Stimulated activated naive B cell treated with anti-CD40 and anti-IgM and Interleukin-4, amounts not matched to agents 10 μg/mL and 1 μg/mL and 100 μg/mL, for 72 hours (primary cell): Measurements from ENCODE around the gene SOBP.
A peak's percentile ranks its signal among the peaks of the same experiment; 100 is the strongest.
"Not testable (repeated sequence)": the region's sequence is repeated elsewhere in the genome, so short reads cannot be mapped to it uniquely, and the experiment has no call there.

Experiments used
- ATAC-seq, 2 donors: fragments of 150-1000 bp; cut with Tn5 transposase; replicated peaks; 2 replicates each; pipeline ENCODE4 v1.10.0; 2021; ENCODE audit warnings: moderate library complexity in 1 of 2
- DNase-seq: peaks from one replicate; pipeline ENCODE4 v3.0.0; 2021
- H3K27ac Mint-ChIP-seq: one replicate; pipeline ENCODE4 v1.8.0; 2022; ENCODE audit warnings: mild to moderate bottlenecking, mixed read lengths
- H3K27me3 Mint-ChIP-seq, 2 donors: one replicate each; pipeline ENCODE4 v1.8.0; 2022; ENCODE audit warnings: mixed read lengths in 2 of 2
- H3K36me3 Mint-ChIP-seq, 2 donors: one replicate each; pipeline ENCODE4 v1.8.0; 2022; ENCODE audit warnings: mixed read lengths in 2 of 2, mild to moderate bottlenecking in 1 of 2
- H3K4me1 Mint-ChIP-seq, 2 donors: one replicate each; pipeline ENCODE4 v1.8.0; 2022; ENCODE audit warnings: mixed read lengths in 2 of 2, mild to moderate bottlenecking in 1 of 2
- H3K4me3 Mint-ChIP-seq, 2 donors: one replicate each; pipeline ENCODE4 v1.8.0; 2022; ENCODE audit warnings: mild to moderate bottlenecking in 2 of 2, mixed read lengths in 2 of 2, moderate library complexity in 1 of 2
- H3K9me3 Mint-ChIP-seq, 2 donors: one replicate each; pipeline ENCODE4 v1.8.0; 2022; ENCODE audit warnings: mixed read lengths in 2 of 2, mild to moderate bottlenecking in 1 of 2

The SOBP gene

GRCh38 chr6:107520706-107521105 lies 30.8 kb downstream of the SOBP start:
- H3K9me3 Mint-ChIP-seq, DNase-seq, H3K4me3 Mint-ChIP-seq, ATAC-seq, H3K27ac Mint-ChIP-seq: not testable (repeated sequence)
- H3K4me1 Mint-ChIP-seq = peaks cover 7 to 15% of the 10 kb centered on the region in 2 donors
- H3K36me3 Mint-ChIP-seq = peaks cover 9 to 13% of the 10 kb centered on the region in 2 donors
- peaks cover 0 to 12% of the 10 kb centered on the region in 2 donors for H3K27me3 Mint-ChIP-seq

- Mint-ChIP-seq H3K36me3 (peaks cover 2 to 10% of the 10 kb centered on the region in 2 donors), H3K4me3 (no peak overlapping the region), H3K9me3 (no peaks in the 10 kb centered on the region), H3K27ac (peak overlapping the region; percentile 15), H3K4me1 (peaks cover 7 to 15% of the 10 kb centered on the region in 2 donors), H3K27me3 (peaks cover 4 to 15% of the 10 kb centered on the region in 2 donors)
- DNase-seq = no peak
- ATAC-seq = peak in 1 of 2 donors; percentile 28
These were observed 33.3 kb downstream of the SOBP start for GRCh38 chr6:107523054-107523791.

GRCh38 chr6:107523794-107524193 lies 33.9 kb downstream of the SOBP start:
- DNase-seq = peak; percentile 5
- Mint-ChIP-seq H3K9me3 (no peaks in the 10 kb centered on the region), H3K4me3 (no peak overlapping the region), H3K4me1 (peaks cover 7 to 15% of the 10 kb centered on the region in 2 donors), H3K27me3 (peaks cover 4 to 15% of the 10 kb centered on the region in 2 donors), H3K36me3 (peaks cover 2 to 10% of the 10 kb centered on the region in 2 donors), H3K27ac (peak overlapping the region; percentile 15)
- peak; percentile 94 to 95 for ATAC-seq

GRCh38 chr6:107524626-107525025 lies 34.7 kb downstream of the SOBP start:
- Mint-ChIP-seq H3K27ac (no peak overlapping the region), H3K9me3 (no peaks in the 10 kb centered on the region), H3K4me3 (no peak overlapping the region), H3K27me3 (peaks cover 4 to 15% of the 10 kb centered on the region in 2 donors), H3K36me3 (peaks cover 2 to 10% of the 10 kb centered on the region in 2 donors), H3K4me1 (peaks cover 7 to 15% of the 10 kb centered on the region in 2 donors)
- ATAC-seq (no peak), DNase-seq (no peak)

- ATAC-seq (no peak), DNase-seq (no peak)
- H3K27ac Mint-ChIP-seq = no peak overlapping the region
- H3K9me3 Mint-ChIP-seq = no peaks in the 10 kb centered on the region
- peaks cover 0 to 1% of the 10 kb centered on the region in 2 donors for H3K36me3 Mint-ChIP-seq
- H3K4me3 Mint-ChIP-seq = no peak overlapping the region
- H3K4me1 Mint-ChIP-seq = no peaks in the 10 kb centered on the region
- H3K27me3 Mint-ChIP-seq = no peaks in the 10 kb centered on the region
These were observed 42.0 kb downstream of the SOBP start for GRCh38 chr6:107531868-107532267.

- no peaks in the 10 kb centered on the region for H3K9me3 Mint-ChIP-seq
- no peak overlapping the region for H3K27ac Mint-ChIP-seq
- DNase-seq (no peak), ATAC-seq (no peak)
- H3K4me1 Mint-ChIP-seq = no peaks in the 10 kb centered on the region
- H3K4me3 Mint-ChIP-seq = no peak overlapping the region
- no peaks in the 10 kb centered on the region for H3K27me3 Mint-ChIP-seq
- peaks cover 0 to 4% of the 10 kb centered on the region in 2 donors for H3K36me3 Mint-ChIP-seq
These were observed 42.8 kb downstream of the SOBP start for GRCh38 chr6:107532706-107533105.

GRCh38 chr6:107533415-107534059 lies 43.6 kb downstream of the SOBP start:
- Mint-ChIP-seq H3K27ac (no peak overlapping the region), H3K27me3 (peaks cover 0 to 4% of the 10 kb centered on the region in 2 donors), H3K4me1 (no peaks in the 10 kb centered on the region), H3K4me3 (no peak overlapping the region), H3K36me3 (peaks cover 0 to 4% of the 10 kb centered on the region in 2 donors), H3K9me3 (no peaks in the 10 kb centered on the region)
- ATAC-seq (no peak), DNase-seq (no peak)

GRCh38 chr6:107534571-107535141 lies 44.7 kb downstream of the SOBP start:
- Mint-ChIP-seq H3K4me1 (no peaks in the 10 kb centered on the region), H3K27me3 (peaks cover 4 to 13% of the 10 kb centered on the region in 2 donors), H3K4me3 (no peak overlapping the region), H3K9me3 (no peaks in the 10 kb centered on the region), H3K36me3 (peaks cover 0 to 4% of the 10 kb centered on the region in 2 donors), H3K27ac (no peak overlapping the region)
- DNase-seq (no peak), ATAC-seq (no peak)

- Mint-ChIP-seq H3K27ac (no peak overlapping the region), H3K36me3 (peaks cover 0 to 4% of the 10 kb centered on the region in 2 donors), H3K4me1 (no peaks in the 10 kb centered on the region), H3K4me3 (no peak overlapping the region), H3K9me3 (no peaks in the 10 kb centered on the region), H3K27me3 (peaks cover 4 to 16% of the 10 kb centered on the region in 2 donors)
- DNase-seq = no peak
- ATAC-seq = no peak
These were observed 45.7 kb downstream of the SOBP start for GRCh38 chr6:107535626-107536025.

- Mint-ChIP-seq H3K27me3 (peaks cover 4 to 16% of the 10 kb centered on the region in 2 donors), H3K27ac (no peak overlapping the region), H3K4me3 (no peak overlapping the region), H3K4me1 (no peaks in the 10 kb centered on the region), H3K9me3 (no peaks in the 10 kb centered on the region), H3K36me3 (peaks cover 0 to 4% of the 10 kb centered on the region in 2 donors)
- ATAC-seq (no peak), DNase-seq (no peak)
These were observed 46.5 kb downstream of the SOBP start for GRCh38 chr6:107536180-107536961.

- DNase-seq = no peak
- Mint-ChIP-seq H3K27ac (no peak overlapping the region), H3K9me3 (no peaks in the 10 kb centered on the region), H3K27me3 (peaks cover 10 to 26% of the 10 kb centered on the region in 2 donors), H3K4me1 (no peaks in the 10 kb centered on the region), H3K36me3 (peaks cover 0 to 8% of the 10 kb centered on the region in 2 donors), H3K4me3 (no peak overlapping the region)
- no peak for ATAC-seq
These were observed 47.6 kb downstream of the SOBP start for GRCh38 chr6:107537559-107537958.

GRCh38 chr6:107538856-107539387 lies 49.0 kb downstream of the SOBP start:
- DNase-seq (no peak), ATAC-seq (no peak)
- H3K27me3 Mint-ChIP-seq = peaks cover 19 to 40% of the 10 kb centered on the region in 2 donors
- no peaks in the 10 kb centered on the region for H3K4me1 Mint-ChIP-seq
- H3K4me3 Mint-ChIP-seq = no peak overlapping the region
- H3K36me3 Mint-ChIP-seq = peaks cover 0 to 11% of the 10 kb centered on the region in 2 donors
- H3K27ac Mint-ChIP-seq = no peak overlapping the region
- peaks cover 0 to 2% of the 10 kb centered on the region in 2 donors for H3K9me3 Mint-ChIP-seq

GRCh38 chr6:107539409-107539808 lies 49.5 kb downstream of the SOBP start:
- DNase-seq = no peak

More at GRCh38 chr6:107539409-107539808, 49.5 kb downstream of the SOBP start:
- H3K27me3 Mint-ChIP-seq = peaks cover 19 to 43% of the 10 kb centered on the region in 2 donors
- H3K4me3 Mint-ChIP-seq = no peak overlapping the region
- H3K4me1 Mint-ChIP-seq = no peaks in the 10 kb centered on the region
- no peak for ATAC-seq
- peaks cover 0 to 11% of the 10 kb centered on the region in 2 donors for H3K36me3 Mint-ChIP-seq
- H3K9me3 Mint-ChIP-seq = peaks cover 0 to 2% of the 10 kb centered on the region in 2 donors
- H3K27ac Mint-ChIP-seq = no peak overlapping the region
